Right atrium auricular region (tissue), 2 donors: Measurements from ENCODE around the gene DIP2A. TPM values are rescaled to one million over a fixed set of nuclear protein-coding genes. Genes with fewer than 3 reads are reported as not detected.

Experiments
- DNase-seq: peaks from one replicate; pipeline ENCODE4 v3.0.0-alpha.2; 2019; ENCODE audit warnings: low spot score
- H3K27ac ChIP-seq, 2 donors: fragments of 200-600 bp; sonication (generic); 1 replicate in 1 of 2; 2 replicates in 1 of 2; pipeline ENCODE4 v1.5.1; 2016 to 2019
- H3K27me3 ChIP-seq, 2 donors: fragments of 200-600 bp; sonication (generic); one replicate each; pipeline versions ENCODE4 v1.5.1 to v1.6.0; 2017 to 2019
- H3K36me3 ChIP-seq: fragments of 200-600 bp; sonication (generic); one replicate; pipeline ENCODE4 v1.5.1; 2016
- H3K4me1 ChIP-seq, 2 donors: fragments of 200-600 bp; sonication (generic); one replicate each; pipeline versions ENCODE4 v1.5.1 to v1.6.0; 2017 to 2019
- H3K4me3 ChIP-seq, 2 donors: fragments of 200-600 bp; sonication (generic); 1 replicate in 1 of 2; 2 replicates in 1 of 2; pipeline ENCODE4 v1.5.1; 2017 to 2019; ENCODE audit warnings: mild to moderate bottlenecking in 1 of 2, moderate library complexity in 1 of 2
- H3K9me3 ChIP-seq, 2 donors: fragments of 200-600 bp; sonication (generic); one replicate each; pipeline ENCODE4 v1.5.1; 2019
- CTCF ChIP-seq, 2 donors: fragments of 200-600 bp; sonication (generic); IDR thresholded peaks; one replicate each; pipeline ENCODE4 v1.5.1; 2019; ENCODE audit warnings: antibody characterized with exemption in 2 of 2
- total RNA-seq, 2 donors: library from RNA; depleted of rRNA; stranded (reverse); fragments of >200 nt; gene quantifications; one replicate each; pipeline ENCODE4 v1.1.0, GENCODE V29; 2016

The DIP2A gene
- total RNA-seq, 2 donors from 2014 or later, result 18.1 to 25.9 TPM

GRCh38 chr21:46426313-46427046 lies 32.2 kb upstream of the DIP2A start:
- Histone ChIP-seq H3K9me3 (no peaks in the 10 kb centered on the region), H3K4me1 (no peaks in the 10 kb centered on the region), H3K27me3 (no peaks in the 10 kb centered on the region), H3K36me3 (peaks cover 69% of the 10 kb centered on the region), H3K27ac (no peak overlapping the region), H3K4me3 (no peak overlapping the region)
- no peak for TF ChIP-seq CTCF (IDR thresholded peaks at IDR 0.05)
- DNase-seq, result no peak

GRCh38 chr21:46427516-46427915 lies 31.2 kb upstream of the DIP2A start:
- DNase-seq, result no peak
- Histone ChIP-seq H3K4me1 (no peaks in the 10 kb centered on the region), H3K27me3 (no peaks in the 10 kb centered on the region), H3K4me3 (no peak overlapping the region), H3K9me3 (no peaks in the 10 kb centered on the region), H3K27ac (no peak overlapping the region), H3K36me3 (peaks cover 72% of the 10 kb centered on the region)
- TF ChIP-seq CTCF (IDR thresholded peaks at IDR 0.05), result no peak

GRCh38 chr21:46428286-46428685 lies 30.4 kb upstream of the DIP2A start:
- no peak for DNase-seq
- Histone ChIP-seq H3K4me3 (no peak overlapping the region), H3K9me3 (no peaks in the 10 kb centered on the region), H3K4me1 (no peaks in the 10 kb centered on the region), H3K36me3 (peaks cover 72% of the 10 kb centered on the region), H3K27ac (no peak overlapping the region), H3K27me3 (no peaks in the 10 kb centered on the region)
- no peak for TF ChIP-seq CTCF (IDR thresholded peaks at IDR 0.05)

GRCh38 chr21:46428987-46429710 lies 29.5 kb upstream of the DIP2A start:
- no peak for DNase-seq
- Histone ChIP-seq H3K4me1 (no peaks in the 10 kb centered on the region), H3K27me3 (no peaks in the 10 kb centered on the region), H3K9me3 (no peaks in the 10 kb centered on the region), H3K27ac (no peak overlapping the region), H3K36me3 (peaks cover 73% of the 10 kb centered on the region), H3K4me3 (no peak overlapping the region)
- no peak for TF ChIP-seq CTCF (IDR thresholded peaks at IDR 0.05)

- Histone ChIP-seq H3K27me3 (no peaks in the 10 kb centered on the region), H3K4me1 (no peaks in the 10 kb centered on the region), H3K4me3 (no peak overlapping the region), H3K36me3 (peaks cover 77% of the 10 kb centered on the region), H3K27ac (no peak overlapping the region), H3K9me3 (no peaks in the 10 kb centered on the region)
- no peak for TF ChIP-seq CTCF (IDR thresholded peaks at IDR 0.05)
- DNase-seq, result no peak
Observed at GRCh38 chr21:46429754-46430681, 28.7 kb upstream of the DIP2A start.
